T47D (cell line): ENCODE results near the gene SLC22A13.
A peak's percentile ranks its signal among the peaks of the same experiment; 100 is the strongest.

Experiments used
- DNase-seq, 2 experiments: peaks; one replicate each; pipeline versions ENCODE4 v3.0.0 to v3.0.0-alpha.2; 2011 to 2012; ENCODE audit warnings: low read depth in 1 of 2, low spot score in 1 of 2
- JUND ChIP-seq: IDR thresholded peaks from 2 replicates; pipeline ENCODE4 v1.6.1; 2012; ENCODE audit warnings: low read depth
- in situ Hi-C: cut with HindIII; loops from 2 replicates; pipeline ENCODE4 v1.10.0; 2016; ENCODE audit warnings: low sequenced_read_pairs, low pct_unique_long_range_greater_than_20kb

SLC22A13 gene

DNA sequence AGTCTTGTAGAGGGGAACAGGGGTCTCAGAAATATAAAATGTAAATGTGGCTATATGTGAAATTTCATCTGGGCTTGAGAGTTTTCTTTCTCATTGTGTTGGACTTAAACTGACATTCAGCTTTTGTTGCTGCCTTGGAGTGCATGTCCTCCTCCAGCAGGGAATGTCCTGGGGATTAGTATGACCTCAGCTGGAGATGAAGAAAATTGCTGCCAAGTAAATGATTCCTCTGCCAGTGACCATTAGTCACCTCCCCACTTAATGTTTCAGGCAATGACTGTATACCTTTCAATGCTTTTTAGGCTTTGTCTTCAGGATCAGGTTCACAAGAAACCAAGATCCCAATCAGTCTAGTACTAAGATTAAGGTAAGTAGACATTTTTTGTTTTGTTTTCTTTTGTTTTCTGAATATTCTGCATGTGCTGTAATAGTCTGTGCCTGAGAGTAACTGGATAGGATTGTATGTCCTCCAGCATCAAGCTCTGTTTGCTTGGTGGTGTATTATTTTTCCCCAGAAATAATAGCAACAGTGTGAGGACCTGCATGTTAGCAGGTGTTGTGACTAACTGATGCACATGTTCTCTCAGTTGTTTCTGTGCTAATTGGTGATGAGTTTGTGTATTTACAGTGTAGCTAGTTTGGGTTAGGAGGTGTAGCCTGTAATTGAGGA, 18.1 kb upstream of the SLC22A13 start:
- in situ Hi-C loops, result no loop called here
- DNase-seq, result peak; percentile 54 to 66
- no peak for TF ChIP-seq JUND

DNA sequence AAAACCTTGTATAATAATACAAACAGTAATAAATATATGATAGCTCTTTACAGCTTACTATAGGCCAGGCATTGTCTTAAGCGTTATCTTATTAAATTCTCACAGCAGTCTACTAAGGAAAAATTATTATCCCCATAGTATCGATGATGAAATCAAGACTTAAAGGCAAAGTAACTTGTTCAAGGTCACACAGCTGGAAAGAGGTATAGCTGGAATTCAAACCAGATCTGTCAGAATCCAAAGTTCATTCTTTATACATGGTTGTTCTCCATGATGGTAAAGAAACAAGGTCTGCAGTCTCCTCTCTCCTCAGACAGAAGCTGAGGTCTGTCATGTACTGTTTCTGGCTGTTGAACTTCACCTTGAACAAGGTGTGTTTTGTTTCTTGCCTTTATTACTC, 15.4 kb upstream of the SLC22A13 start:
- no peak for TF ChIP-seq JUND
- no peak for DNase-seq
- in situ Hi-C loops, result no loop called here

DNA sequence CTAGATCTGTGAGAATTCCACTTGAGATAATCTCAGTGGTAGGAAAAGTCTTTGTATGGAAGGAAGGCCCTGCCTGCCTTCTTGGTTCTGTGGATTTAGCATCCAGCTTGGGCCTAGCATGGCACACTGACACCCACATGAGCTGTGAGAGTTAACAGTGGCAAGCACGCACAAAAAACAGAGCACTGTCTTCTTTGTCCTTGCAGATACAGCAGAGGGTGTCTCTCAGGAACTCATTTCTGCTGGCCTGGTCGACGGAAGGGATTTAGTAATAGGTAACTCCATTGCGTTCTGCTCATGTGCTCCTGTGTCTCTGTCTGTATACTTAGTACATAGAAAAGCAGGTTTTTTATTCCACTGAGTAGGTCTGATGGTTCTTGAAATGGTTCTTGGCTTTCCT, 14.4 kb upstream of the SLC22A13 start:
- DNase-seq, result no peak

GRCh38 chr3:38253704-38254103, 11.9 kb upstream of the SLC22A13 start:
- DNase-seq, result no peak
- in situ Hi-C loops, result no loop called here

More for the DNA sequence above, 14.4 kb upstream of the SLC22A13 start:
- no peak for TF ChIP-seq JUND
- in situ Hi-C loops, result no loop called here

DNA sequence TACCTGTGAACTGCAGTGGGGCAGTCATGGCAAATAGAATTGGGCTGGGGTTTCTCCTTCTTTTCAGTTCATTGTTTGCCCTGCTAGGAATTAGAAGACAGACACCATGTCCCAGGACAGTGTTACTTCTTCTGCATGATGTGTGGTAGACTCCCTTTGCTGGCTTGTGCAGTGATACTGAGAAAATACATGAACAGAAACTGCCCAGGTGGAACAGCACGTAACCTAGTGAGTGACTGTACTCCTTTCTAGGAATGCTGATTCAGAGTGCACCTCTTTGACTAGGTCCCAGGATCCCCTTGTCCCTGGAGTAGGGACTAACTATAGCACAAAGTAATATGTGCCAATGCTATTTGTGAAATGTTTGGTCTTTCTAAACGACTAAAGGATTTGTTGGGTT, 10.7 kb upstream of the SLC22A13 start:
- DNase-seq, result no peak
- in situ Hi-C loops, result no loop called here
- no peak for TF ChIP-seq JUND

More at GRCh38 chr3:38253704-38254103, 11.9 kb upstream of the SLC22A13 start:
- TF ChIP-seq JUND, result no peak

DNA sequence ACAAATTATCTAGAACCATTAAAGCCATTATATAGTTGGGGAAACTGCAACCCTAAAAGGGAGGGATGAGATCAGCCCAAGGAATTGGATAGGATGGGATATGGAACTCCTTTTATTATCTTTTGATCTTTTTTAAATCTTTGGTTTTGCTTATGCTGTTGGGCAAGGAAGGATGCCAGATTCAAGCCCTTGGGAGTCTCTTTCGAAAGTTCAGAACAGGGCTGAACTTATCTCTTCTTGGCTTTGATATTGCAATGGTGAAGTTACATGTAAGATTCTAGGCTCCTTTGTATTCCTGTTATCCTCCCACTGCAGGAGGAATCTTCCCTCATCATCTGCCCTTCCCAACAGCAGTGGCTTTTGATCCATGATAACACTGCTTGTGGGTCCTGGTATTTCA, 10.0 kb upstream of the SLC22A13 start:
- TF ChIP-seq JUND, result no peak
- no peak for DNase-seq
- in situ Hi-C loops, result no loop called here

DNA sequence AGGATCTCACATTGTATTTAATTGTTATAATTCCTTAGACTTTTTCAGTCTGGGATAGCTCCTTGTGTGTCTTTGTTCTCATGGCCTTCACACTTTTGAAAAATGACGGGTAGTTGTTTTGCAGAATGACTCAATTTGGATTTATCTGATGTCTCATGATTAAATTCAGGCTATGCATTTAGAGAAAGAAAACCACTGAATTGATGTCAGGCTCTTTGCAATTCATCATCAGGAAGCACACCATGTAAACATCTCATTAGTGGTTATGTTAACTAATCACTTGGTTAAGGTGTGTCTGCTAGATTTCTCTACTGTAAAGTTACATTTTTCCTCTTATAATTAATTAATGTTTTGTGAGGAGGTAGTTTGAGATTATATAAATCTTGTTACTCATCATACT, 8.0 kb upstream of the SLC22A13 start:
- in situ Hi-C loops, result no loop called here
- no peak for DNase-seq
- no peak for TF ChIP-seq JUND

GRCh38 chr3:38260474-38260873, 5.1 kb upstream of the SLC22A13 start:
- DNase-seq, result no peak
- no peak for TF ChIP-seq JUND
- in situ Hi-C loops, result no loop called here

GRCh38 chr3:38264353-38264771, 1.2 kb upstream of the SLC22A13 start:
- no peak for TF ChIP-seq JUND
- DNase-seq, result no peak
- in situ Hi-C loops, result no loop called here

DNA sequence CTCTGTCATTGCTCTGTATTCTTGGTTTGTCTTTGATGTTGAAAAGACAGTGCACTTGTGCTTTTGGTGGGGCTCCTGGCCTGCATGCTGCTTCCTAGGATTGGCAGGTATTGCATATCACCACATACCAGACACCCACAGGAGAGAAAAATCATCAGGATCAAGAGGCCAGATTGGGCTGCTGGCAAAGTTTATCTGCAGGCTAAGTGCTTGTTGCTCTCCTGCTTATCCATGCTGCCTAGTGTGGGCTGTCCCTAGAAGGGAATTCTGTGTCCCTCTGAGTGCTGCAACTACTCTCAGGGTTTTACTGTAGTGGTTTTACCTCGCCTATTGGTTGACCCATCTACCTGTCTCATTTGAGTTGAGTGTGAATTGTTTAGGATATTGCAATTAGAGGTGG, 833 bp upstream of the SLC22A13 start:
- no peak for TF ChIP-seq JUND
- in situ Hi-C loops, result no loop called here
- no peak for DNase-seq

DNA sequence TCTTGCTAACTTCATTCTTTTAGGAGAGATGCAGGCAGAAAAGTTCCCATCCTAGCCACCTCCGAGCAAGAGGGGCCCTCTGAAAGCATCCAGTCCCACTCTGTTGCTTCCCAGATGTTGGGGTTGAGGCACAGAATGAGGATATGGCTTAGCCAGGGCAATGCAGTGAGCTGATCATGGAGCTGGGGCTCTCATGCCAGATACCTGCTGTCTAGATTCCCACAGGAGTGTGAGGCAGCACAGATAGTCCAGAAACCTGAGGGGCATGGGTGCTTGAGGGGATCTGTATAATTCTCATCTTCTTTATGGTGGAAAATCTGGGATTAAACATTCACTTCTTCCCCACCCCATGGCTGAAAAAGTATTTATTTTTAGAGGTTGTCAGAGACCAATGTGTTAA, 1.2 kb downstream of the SLC22A13 start:
- no peak for DNase-seq
- no peak for TF ChIP-seq JUND
- in situ Hi-C loops, result no loop called here

DNA sequence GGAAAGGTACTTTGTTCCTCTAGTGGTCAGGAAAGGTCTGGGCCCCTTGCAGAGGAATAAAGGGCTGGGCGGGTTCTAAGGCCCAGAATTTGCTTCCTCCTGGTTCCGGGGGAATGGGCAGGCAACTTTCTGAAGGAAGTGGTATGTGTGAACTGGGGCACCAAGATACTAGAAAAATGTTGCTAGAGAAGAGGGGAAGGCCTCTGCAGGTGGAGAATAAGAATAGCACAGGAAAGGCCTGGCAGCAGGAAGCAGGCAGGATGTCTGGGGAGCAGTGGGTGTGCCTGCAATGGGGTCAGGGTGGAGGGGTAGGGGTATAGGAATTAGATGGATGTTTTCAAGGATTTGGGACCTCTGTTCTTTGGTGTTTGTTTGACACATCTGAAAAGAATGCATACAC, 2.0 kb downstream of the SLC22A13 start:
- no peak for TF ChIP-seq JUND
- DNase-seq, result no peak
- in situ Hi-C loops, result no loop called here

- in situ Hi-C loops, result no loop called here
- DNase-seq, result no peak
- TF ChIP-seq JUND, result no peak
Measured at GRCh38 chr3:38268087-38268486, 2.5 kb downstream of the SLC22A13 start.

DNA sequence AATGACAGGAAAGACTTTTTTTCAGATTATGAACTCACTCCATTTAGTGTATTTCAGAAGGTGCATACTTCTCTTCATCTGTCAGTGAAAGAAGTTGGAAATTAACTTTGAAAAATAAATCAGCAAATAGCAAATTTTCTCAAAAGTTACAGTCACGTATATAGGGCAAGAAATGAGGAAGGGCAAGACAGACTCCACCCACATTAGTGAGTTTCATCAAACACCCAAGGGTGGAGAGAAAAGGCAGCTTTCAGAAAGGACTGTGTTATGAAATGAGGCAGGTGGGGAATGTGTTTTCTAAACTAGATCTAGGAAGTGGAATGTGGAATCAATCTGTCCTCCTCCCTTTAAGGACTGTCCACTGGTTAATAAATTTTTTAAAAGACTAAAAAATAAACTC, 2.9 kb downstream of the SLC22A13 start:
- DNase-seq, result no peak
- in situ Hi-C loops, result no loop called here
- TF ChIP-seq JUND, result no peak

DNA sequence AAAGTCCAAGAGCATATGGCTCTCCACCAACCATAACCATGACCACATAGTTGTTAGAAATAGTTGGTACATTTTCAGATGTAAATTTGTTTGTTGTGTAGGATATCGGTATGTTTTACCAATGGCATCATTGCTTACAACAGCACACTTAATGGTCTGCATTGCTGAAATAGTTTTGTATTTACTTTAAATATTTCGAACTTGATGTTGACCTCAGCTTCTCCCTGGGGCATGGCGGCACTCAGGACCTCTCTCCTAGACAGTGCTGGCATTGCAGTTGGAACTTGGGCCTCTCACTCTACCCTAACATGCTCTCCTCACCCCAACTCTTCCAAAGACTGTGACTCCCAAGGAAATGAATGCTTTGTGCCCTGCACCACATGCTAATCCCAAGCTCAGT, 5.0 kb downstream of the SLC22A13 start:
- DNase-seq, result peak in 1 of 2 experiments; percentile 12
- TF ChIP-seq JUND, result no peak
- in situ Hi-C loops, result no loop called here
